A549 (cell line): ENCODE data around the gene TMEM63C. TPM values are rescaled to one million over a fixed set of nuclear protein-coding genes. Genes with fewer than 3 reads are reported as not detected.

ENCODE experiments used
- ATAC-seq, 2 experiments: fragments of 200-7000 bp in 1 of 2; fragments of >200 bp in 1 of 2; cut with Nextera tagmentation in 1 of 2; cut with Tn5 transposase in 1 of 2; 3 replicates each; pipeline versions ENCODE4 v1.8.0 to v1.9.1; 2018 to 2020; ENCODE audit warnings: mild to moderate bottlenecking in 1 of 2, moderate library complexity in 1 of 2
- CTCF ChIA-PET: fragments of 300-600 bp; sonication (Branson Sonifier 250); formaldehyde crosslinking; extraction: SDS; loops from one replicate; lab custom pipeline; 2021; ENCODE audit warnings: antibody characterized with exemption, inconsistent platforms; lab: Yijun Ruan, JAX
- POLR2A ChIA-PET: fragments of 350-600 bp; formaldehyde crosslinking; extraction: SDS; loops from one replicate; lab custom pipeline; 2021; ENCODE audit warnings: antibody characterized with exemption, inconsistent platforms; lab: Yijun Ruan, JAX
- DNase-seq, 2 experiments: peaks; one replicate each; pipeline versions ENCODE4 v3.0.0 to v3.0.0-alpha.2; 2011 to 2016; ENCODE audit warnings: low read depth in 1 of 2, low spot score in 1 of 2
- FAIRE-seq: peaks from 2 replicates; lab custom pipeline; 2011; peaks lifted over from hg19 to GRCh38; lab: Jason Lieb, UNC
- H3K27ac ChIP-seq, 2 experiments: fragments of >200 bp; sonication (Bioruptor Twin); formaldehyde crosslinking; 3 replicates each; pipeline ENCODE4 v1.5.1; 2016 to 2017
- H3K4me1 ChIP-seq: fragments of >200 bp; sonication (Bioruptor Twin); formaldehyde crosslinking; 3 replicates; pipeline ENCODE4 v1.6.1; 2016
- H3K4me2 ChIP-seq: fragments of >200 bp; sonication (Bioruptor Twin); formaldehyde crosslinking; 3 replicates; pipeline ENCODE4 v1.6.1; 2016
- H3K4me3 ChIP-seq: fragments of >200 bp; sonication (Bioruptor Twin); formaldehyde crosslinking; 3 replicates; pipeline ENCODE4 v1.5.1; 2016
- H3K9me3 ChIP-seq: fragments of >200 bp; sonication (Bioruptor Twin); formaldehyde crosslinking; 3 replicates; pipeline ENCODE4 v1.6.1; 2016
- BCL3 ChIP-seq: fragments of >200 bp; sonication (Bioruptor Twin); formaldehyde crosslinking; IDR thresholded peaks from 3 replicates; pipeline ENCODE4 v1.6.1; 2016
- CEBPB ChIP-seq, 2 experiments: fragments of >200 bp in 1 of 2; sonication (Bioruptor Twin) in 1 of 2; formaldehyde crosslinking in 1 of 2; IDR thresholded peaks; 2 replicates each; pipeline ENCODE4 v1.6.1; 2012 to 2016
- EHMT2 ChIP-seq: fragments of 200-600 bp; sonication (generic); IDR thresholded peaks from 2 replicates; pipeline ENCODE4 v1.6.1; 2016; ENCODE audit warnings: antibody characterized with exemption, low read depth, mild to moderate bottlenecking, moderate library complexity
- ELK1 ChIP-seq: fragments of 150-350 bp; IDR thresholded peaks from 2 replicates; pipeline ENCODE4 v1.6.1; 2014; ENCODE audit warnings: low read depth, mild to moderate bottlenecking, low read length
- ESRRA ChIP-seq: fragments of 150-350 bp; IDR thresholded peaks from 2 replicates; pipeline ENCODE4 v1.6.1; 2014; ENCODE audit warnings: mild to moderate bottlenecking, low read length, borderline replicate concordance
- HES2 ChIP-seq: fragments of >200 bp; sonication (Bioruptor Twin); formaldehyde crosslinking; IDR thresholded peaks from 2 replicates; pipeline ENCODE4 v1.6.1; 2016
- HMGXB4 ChIP-seq: fragments of 250-450 bp; sonication (Bioruptor Pico); IDR thresholded peaks from 2 replicates; pipeline ENCODE4 v1.5.0; 2021; ENCODE audit warnings: mild to moderate bottlenecking, moderate library complexity, borderline replicate concordance
- HOXB5 ChIP-seq: fragments of 250-450 bp; sonication (Bioruptor Pico); IDR thresholded peaks from 2 replicates; pipeline ENCODE4 v1.5.0; 2020; ENCODE audit warnings: mild to moderate bottlenecking, moderate library complexity
- JUN ChIP-seq, 2 experiments: fragments of >200 bp; sonication (Bioruptor Twin); formaldehyde crosslinking; IDR thresholded peaks; 2 replicates in 1 of 2; 3 replicates in 1 of 2; pipeline ENCODE4 v1.6.1; 2016 to 2017
- JUNB ChIP-seq: fragments of >200 bp; sonication (Bioruptor Twin); formaldehyde crosslinking; IDR thresholded peaks from 2 replicates; pipeline ENCODE4 v1.6.1; 2016
- KDM5A ChIP-seq: fragments of 200-600 bp; sonication (generic); IDR thresholded peaks from 2 replicates; pipeline ENCODE4 v1.6.1; 2016; ENCODE audit warnings: antibody characterized with exemption, mild to moderate bottlenecking
- MAX ChIP-seq: IDR thresholded peaks from 2 replicates; pipeline ENCODE4 v1.6.1; 2012
- MAZ ChIP-seq: fragments of 150-350 bp; IDR thresholded peaks from 2 replicates; pipeline ENCODE4 v1.6.1; 2014; ENCODE audit warnings: antibody characterized with exemption, low read depth, low read length, borderline replicate concordance
- NPAS2 ChIP-seq: fragments of 250-450 bp; sonication (Bioruptor Pico); IDR thresholded peaks from 2 replicates; pipeline ENCODE4 v1.8.0; 2022; ENCODE audit warnings: mild to moderate bottlenecking, moderate library complexity, borderline replicate concordance
- PBX3 ChIP-seq: IDR thresholded peaks from 2 replicates; pipeline ENCODE4 v1.6.1; 2012
- PHF8 ChIP-seq: fragments of 200-600 bp; sonication (generic); IDR thresholded peaks from 2 replicates; pipeline ENCODE4 v1.6.1; 2016; ENCODE audit warnings: low read depth, mild to moderate bottlenecking, antibody characterized with exemption, moderate library complexity, borderline replicate concordance
- POLR2A ChIP-seq: IDR thresholded peaks from 2 replicates; pipeline ENCODE4 v1.6.1; 2012; ENCODE audit warnings: mild to moderate bottlenecking, low read length
- RARB ChIP-seq: fragments of 250-450 bp; sonication (Bioruptor Pico); IDR thresholded peaks from 2 replicates; pipeline ENCODE4 v1.8.0; 2021; ENCODE audit warnings: mild to moderate bottlenecking, moderate library complexity
- RCOR1 ChIP-seq: fragments of 150-350 bp; IDR thresholded peaks from 2 replicates; pipeline ENCODE4 v1.6.1; 2014; ENCODE audit warnings: antibody characterized with exemption, low read length, low read depth
- REST ChIP-seq: fragments of 200-600 bp; sonication (generic); IDR thresholded peaks from 2 replicates; pipeline ENCODE4 v1.6.1; 2016; ENCODE audit warnings: antibody characterized with exemption, mild to moderate bottlenecking, moderate library complexity
- SMC3 ChIP-seq: fragments of >200 bp; sonication (Bioruptor Twin); formaldehyde crosslinking; IDR thresholded peaks from 3 replicates; pipeline ENCODE4 v1.6.1; 2018; ENCODE audit warnings: inconsistent platforms
- TFCP2L1 ChIP-seq: fragments of 250-450 bp; sonication (Bioruptor Pico); IDR thresholded peaks from 2 replicates; pipeline ENCODE4 v1.5.0; 2021; ENCODE audit warnings: mild to moderate bottlenecking
- ZNF302 ChIP-seq: fragments of 250-450 bp; sonication (Bioruptor Pico); IDR thresholded peaks from 2 replicates; pipeline ENCODE4 v1.9.0; 2021; ENCODE audit warnings: inconsistent platforms, mild to moderate bottlenecking, moderate library complexity
- ZSCAN20 ChIP-seq: fragments of 250-450 bp; sonication (Bioruptor Pico); IDR thresholded peaks from 2 replicates; pipeline ENCODE4 v1.8.0; 2022; ENCODE audit warnings: mild to moderate bottlenecking, moderate library complexity
- WGBS: methylation state at CpG from one replicate; pipeline ENCODE4 v1.1.6; 2017; ENCODE audit errors: missing lambda C conversion rate; 5-methylcytosine and 5-hydroxymethylcytosine counted together
- polyA plus RNA-seq, 4 experiments: library from polyadenylated mRNA; depleted of rRNA in 3 of 4; stranded (reverse); fragments of >200 nt; fragmentation: RNase III in 1 of 4; extraction: RNeasy Plus Mini Kit Qiagen cat#74134 plus additional on column Dnase treatment in 1 of 4; gene quantifications; 2 replicates in 3 of 4; 3 replicates in 1 of 4; pipeline ENCODE4 v1.2.3, GENCODE V29; 2011 to 2017

The TMEM63C gene
- polyA plus RNA-seq, 2 of the 4 experiments (the other 2 are of a cell fraction), result 0.43 to 0.57 TPM

GRCh38 chr14:77290705-77291104, 109.1 kb downstream of the TMEM63C start:
- CTCF ChIA-PET, result interaction anchor here (0.6 to 19.2 kb wide), 7 partner anchors 10 to 501 kb away, joined by 3 to 622 read pairs (median 5); no protein-coding TSS in a partner anchor
- Histone ChIP-seq H3K4me2 (no peak overlapping the region), H3K9me3 (no peaks in the 10 kb centered on the region), H3K4me3 (no peak overlapping the region), H3K27ac (no peak overlapping the region), H3K4me1 (no peaks in the 10 kb centered on the region)
- whole genome bisulfite sequencing, result 80% methylated on average over 4 of the region's 4 CpGs
- no peak for DNase-seq
- TF ChIP-seq EHMT2 (no peak), JUNB (no peak), JUN (IDR thresholded peaks at IDR 0.05) (no peak), HES2 (no peak), REST (no peak), BCL3 (no peak), RARB (CRISPR knock-in tag) (no peak), HOXB5 (CRISPR knock-in tag) (no peak), ELK1 (no peak), POLR2A (no peak), SMC3 (no peak), ZSCAN20 (CRISPR knock-in tag) (no peak), ZNF302 (no peak)
- POLR2A ChIA-PET, result interaction anchor here (1.5 kb wide), 1 partner anchor 30 kb away, joined by 3 read pairs; the partner anchor contains the start of genes GSTZ1 and POMT2
- no peak for FAIRE-seq
- peak; percentile 70 to 79; a peak in 4 of 6 replicates for ATAC-seq

GRCh38 chr14:77296155-77296554, 114.6 kb downstream of the TMEM63C start:
- TF ChIP-seq HES2 (no peak), NPAS2 (CRISPR knock-in tag) (no peak), TFCP2L1 (CRISPR knock-in tag) (no peak), KDM5A (no peak), ESRRA (no peak), PBX3 (no peak), RCOR1 (no peak), SMC3 (no peak), CEBPB (IDR thresholded peaks at IDR 0.05) (no peak), ZSCAN20 (CRISPR knock-in tag) (no peak), MAZ (no peak), JUNB (no peak), HMGXB4 (CRISPR knock-in tag) (no peak), PHF8 (no peak), POLR2A (no peak), MAX (no peak)
- no peak overlapping the region for H3K4me3 ChIP-seq
- CTCF ChIA-PET, result interaction anchor here (1.2 to 19.2 kb wide), 4 partner anchors 13 to 156 kb away, joined by 3 to 622 read pairs (median 60); partner anchors contain the start of genes GSTZ1 and POMT2

More at GRCh38 chr14:77296155-77296554, 114.6 kb downstream of the TMEM63C start:
- Histone ChIP-seq H3K27ac (no peak overlapping the region), H3K4me1 (peaks cover 4% of the 10 kb centered on the region), H3K4me2 (no peak overlapping the region), H3K9me3 (no peaks in the 10 kb centered on the region)
- no peak for FAIRE-seq
- POLR2A ChIA-PET, result no interaction called here
- no peak for DNase-seq
- ATAC-seq, result no peak
- whole genome bisulfite sequencing, result 85% methylated on average over 13 of the region's 13 CpGs
